K562 (cell line): ENCODE data around the gene REEP2. TPM values are rescaled to one million over a fixed set of nuclear protein-coding genes. Genes with fewer than 3 reads are reported as not detected.

ENCODE experiments used
- CBX2 ChIP-seq: fragments of 200-600 bp; sonication (generic); IDR thresholded peaks from one replicate; pipeline ENCODE4 v1.6.1; 2012; ENCODE audit warnings: mild to moderate bottlenecking, low read length, inconsistent platforms; ENCODE audit not compliant: insufficient read depth, poor library complexity, severe bottlenecking
- CBX3 ChIP-seq, 2 experiments: IDR thresholded peaks; 1 replicate in 1 of 2; 2 replicates in 1 of 2; pipeline ENCODE4 v1.6.1; 2012; ENCODE audit warnings: inconsistent platforms in 2 of 2, low read length in 2 of 2, borderline replicate concordance in 1 of 2, control low read depth in 1 of 2
- CREB1 ChIP-seq, 2 experiments: sonication (generic) in 1 of 2; formaldehyde crosslinking in 1 of 2; IDR thresholded peaks; 2 replicates each; pipeline versions ENCODE4 v1.6.1 to v1.8.0; 2012 to 2022; ENCODE audit warnings: inconsistent platforms in 1 of 2, mild to moderate bottlenecking in 1 of 2, missing genetic modification reagents in 1 of 2, moderate library complexity in 1 of 2
- DPF2 ChIP-seq: fragments of 450-650 bp; IDR thresholded peaks from 2 replicates; pipeline ENCODE4 v1.6.1; 2016
- KLF13 ChIP-seq: fragments of 450-650 bp; IDR thresholded peaks from 2 replicates; pipeline ENCODE4 v1.6.1; 2016; ENCODE audit warnings: missing genetic modification characterization, low read depth, mild to moderate bottlenecking, missing compliant biosample characterization, moderate library complexity, borderline replicate concordance
- MEF2A ChIP-seq: IDR thresholded peaks from 2 replicates; pipeline ENCODE4 v1.6.1; 2011; ENCODE audit warnings: low read depth, mild to moderate bottlenecking, low read length, moderate library complexity; ENCODE audit not compliant: control insufficient read depth
- NFXL1 ChIP-seq: fragments of 450-650 bp; formaldehyde crosslinking; IDR thresholded peaks from 2 replicates; pipeline ENCODE4 v1.4.0; 2021; ENCODE audit warnings: mild to moderate bottlenecking
- PRPF4 ChIP-seq: fragments of 200-400 bp; formaldehyde crosslinking; IDR thresholded peaks from one replicate; pipeline ENCODE4 v1.6.1; 2017; ENCODE audit warnings: low read length, low read depth, mild to moderate bottlenecking; ENCODE audit not compliant: insufficient read depth, poor library complexity, severe bottlenecking
- RBBP5 ChIP-seq: fragments of 200-600 bp; sonication (generic); IDR thresholded peaks from 2 replicates; pipeline ENCODE4 v1.6.1; 2012; ENCODE audit warnings: borderline replicate concordance, mild to moderate bottlenecking, low read length, control low read depth, inconsistent platforms; ENCODE audit not compliant: insufficient read depth, poor library complexity, severe bottlenecking
- RBM15 ChIP-seq: fragments of 200-400 bp; formaldehyde crosslinking; IDR thresholded peaks from 2 replicates; pipeline ENCODE4 v1.6.1; 2018; ENCODE audit warnings: mild to moderate bottlenecking, low read length, moderate library complexity; ENCODE audit not compliant: insufficient read depth
- SMAD3 ChIP-seq: fragments of 450-650 bp; formaldehyde crosslinking; conservative IDR thresholded peaks from 2 replicates; pipeline ENCODE4 v1.4.0; 2020; ENCODE audit warnings: mild to moderate bottlenecking
- SUPT5H ChIP-seq: fragments of 450-650 bp; IDR thresholded peaks from 2 replicates; pipeline ENCODE4 v1.6.1; 2016
- TEAD2 ChIP-seq: fragments of 450-650 bp; IDR thresholded peaks from 2 replicates; pipeline ENCODE4 v1.6.1; 2016; ENCODE audit warnings: missing genetic modification characterization, control low read depth, missing compliant biosample characterization
- TEAD4 ChIP-seq, 2 experiments: sonication (generic) in 1 of 2; formaldehyde crosslinking in 1 of 2; IDR thresholded peaks; 2 replicates each; pipeline versions ENCODE4 v1.6.1 to v1.8.0; 2012 to 2022; ENCODE audit warnings: borderline replicate concordance in 1 of 2, inconsistent platforms in 1 of 2, low read length in 1 of 2, mild to moderate bottlenecking in 1 of 2, missing genetic modification reagents in 1 of 2
- ZNF133 ChIP-seq: fragments of 250-450 bp; sonication (Bioruptor Pico); IDR thresholded peaks from 2 replicates; pipeline ENCODE4 v1.4.0; 2020; ENCODE audit warnings: mild to moderate bottlenecking
- ZNF224 ChIP-seq: sonication (generic); formaldehyde crosslinking; IDR thresholded peaks from 2 replicates; pipeline ENCODE4 v1.8.0; 2022; ENCODE audit warnings: mild to moderate bottlenecking, missing genetic modification reagents
- ZNF24 ChIP-seq: fragments of 450-650 bp; IDR thresholded peaks from 2 replicates; pipeline ENCODE4 v1.6.1; 2016
- ZNF764 ChIP-seq: fragments of 250-450 bp; sonication (Bioruptor Pico); IDR thresholded peaks from 2 replicates; pipeline ENCODE4 v1.4.0; 2020; ENCODE audit warnings: low read depth, mild to moderate bottlenecking, moderate library complexity
- polyA plus RNA-seq, 8 experiments: library from polyadenylated mRNA; depleted of rRNA in 4 of 8; stranded (reverse) in 5 of 8; unstranded in 3 of 8; fragments of >200 nt; fragmentation: Nextera tagmentation in 2 of 8; fragmentation: Illumina TruSeq in 1 of 8; extraction: Ambion mirVana in 2 of 8; extraction: Trizol in 1 of 8; gene quantifications; 2 replicates each; pipeline versions ENCODE4 v1.2.1 to v1.2.3, GENCODE V29; 2011 to 2014; ENCODE audit warnings: inconsistent platforms in 1 of 8, missing spikeins in 1 of 8
- total RNA-seq, 7 experiments: library from RNA; depleted of rRNA in 6 of 7; stranded (reverse); fragments of >200 nt in 6 of 7; fragmentation: Illumina TruSeq in 2 of 7; extraction: Trizol in 2 of 7; gene quantifications; 2 replicates each; pipeline versions ENCODE4 v1.2.1 to v1.2.3, GENCODE V29; 2011 to 2021; ENCODE audit warnings: low replicate concordance in 1 of 7
- TF ChIP-seq, protein P1 (sequence below), 2 experiments: fragments of 450-650 bp; conservative IDR thresholded peaks; 2 replicates each; pipeline ENCODE4 v1.6.1; 2017; ENCODE audit warnings: mild to moderate bottlenecking in 2 of 2, moderate library complexity in 2 of 2
- TF ChIP-seq, protein P2 (sequence below): IDR thresholded peaks from 2 replicates; pipeline ENCODE4 v1.6.1; 2016; ENCODE audit warnings: missing genetic modification characterization, missing compliant biosample characterization
- TF ChIP-seq, protein P3 (sequence below): fragments of 250-450 bp; sonication (Bioruptor Pico); IDR thresholded peaks from 2 replicates; pipeline ENCODE4 v1.8.0; 2022; ENCODE audit warnings: moderate library complexity, mild to moderate bottlenecking, inconsistent platforms
- TF ChIP-seq, protein P4 (sequence below): fragments of 450-650 bp; conservative IDR thresholded peaks from 2 replicates; pipeline ENCODE4 v1.6.1; 2016; ENCODE audit warnings: missing genetic modification characterization, low read depth, mild to moderate bottlenecking, missing compliant biosample characterization, moderate library complexity

Gene REEP2
- total and polyA plus RNA-seq, 9 of the 15 experiments (the other 6 are each of a cell fraction or from before 2014, with no cell fraction given), result 0.03 to 1.1 (median 0.12) TPM; not detected in 1

DNA sequence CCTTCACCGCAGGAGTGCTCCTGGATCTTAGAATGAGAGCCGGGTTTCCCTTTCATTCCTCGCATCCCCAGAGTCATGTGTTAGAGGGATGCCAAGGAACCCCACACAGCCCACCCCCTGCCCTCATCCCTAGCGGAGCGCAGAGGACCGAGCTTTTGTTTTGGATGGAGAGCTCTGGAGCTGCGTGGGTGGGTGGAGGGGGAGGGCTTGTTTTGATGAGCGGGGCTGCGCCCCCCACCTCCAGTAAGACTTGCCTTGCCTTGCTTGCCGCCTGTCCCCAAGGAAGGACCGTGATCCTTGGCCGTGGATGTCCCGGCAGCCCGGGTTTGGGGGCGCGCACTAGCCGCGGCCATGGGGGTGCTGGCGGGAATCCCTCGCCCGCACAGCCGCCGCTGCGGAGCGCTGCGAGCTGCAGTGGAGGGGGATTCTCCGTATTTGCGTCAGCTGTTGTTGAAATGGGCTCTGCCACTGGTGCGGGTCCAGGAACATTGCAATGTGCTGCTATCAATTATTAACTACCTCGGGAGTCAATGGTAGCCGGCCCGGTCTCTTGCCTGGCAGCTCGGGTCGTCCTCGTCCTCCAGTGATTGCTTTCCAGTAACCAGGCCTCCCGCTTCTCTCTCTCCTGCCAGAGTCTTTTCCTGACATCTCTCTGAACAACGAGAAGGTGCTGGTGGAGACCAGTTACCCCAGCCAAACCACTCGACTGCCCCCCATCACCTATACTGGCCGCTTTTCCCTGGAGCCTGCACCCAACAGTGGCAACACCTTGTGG is 27.5 kb downstream of the REEP2 start (continued):
- TF ChIP-seq RBBP5, result peak; percentile 41
- peak; percentile 1; the same call in 1 of the 2 replicates for TF ChIP-seq MEF2A
- TF ChIP-seq, protein P1, sequence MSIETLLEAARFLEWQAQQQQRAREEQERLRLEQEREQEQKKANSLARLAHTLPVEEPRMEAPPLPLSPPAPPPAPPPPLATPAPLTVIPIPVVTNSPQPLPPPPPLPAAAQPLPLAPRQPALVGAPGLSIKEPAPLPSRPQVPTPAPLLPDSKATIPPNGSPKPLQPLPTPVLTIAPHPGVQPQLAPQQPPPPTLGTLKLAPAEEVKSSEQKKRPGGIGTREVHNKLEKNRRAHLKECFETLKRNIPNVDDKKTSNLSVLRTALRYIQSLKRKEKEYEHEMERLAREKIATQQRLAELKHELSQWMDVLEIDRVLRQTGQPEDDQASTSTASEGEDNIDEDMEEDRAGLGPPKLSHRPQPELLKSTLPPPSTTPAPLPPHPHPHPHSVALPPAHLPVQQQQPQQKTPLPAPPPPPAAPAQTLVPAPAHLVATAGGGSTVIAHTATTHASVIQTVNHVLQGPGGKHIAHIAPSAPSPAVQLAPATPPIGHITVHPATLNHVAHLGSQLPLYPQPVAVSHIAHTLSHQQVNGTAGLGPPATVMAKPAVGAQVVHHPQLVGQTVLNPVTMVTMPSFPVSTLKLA (conservative IDR thresholded peaks at IDR 0.05), result no peak
- TF ChIP-seq DPF2, result no peak
- no peak for TF ChIP-seq SMAD3 (CRISPR knock-in tag)
- no peak for TF ChIP-seq ZNF24
- no peak for TF ChIP-seq ZNF133
- peak; percentile 29; the same call in 1 of the 2 replicates for TF ChIP-seq CREB1 (IDR thresholded peaks at IDR 0.05)
- TF ChIP-seq CREB1 (CRISPR knock-in tag; IDR thresholded peaks at IDR 0.05), result no peak; the same call in 1 of the 2 replicates
- no peak for TF ChIP-seq NFXL1 (CRISPR knock-in tag)
- peak; percentile 94 for TF ChIP-seq SUPT5H
- no peak for TF ChIP-seq TEAD2 (tag)
- peak; percentile 91 for TF ChIP-seq PRPF4
- no peak for TF ChIP-seq CBX2
- TF ChIP-seq CBX3 (IDR thresholded peaks at IDR 0.05; ENCODE audit: borderline replicate concordance in 1 of 2, low read length in 2 of 2), result 0 out of 3 replicates have a peak, but pooled peaks of 1 of the 2 experiments have one; percentile 10
- TF ChIP-seq, protein P2, sequence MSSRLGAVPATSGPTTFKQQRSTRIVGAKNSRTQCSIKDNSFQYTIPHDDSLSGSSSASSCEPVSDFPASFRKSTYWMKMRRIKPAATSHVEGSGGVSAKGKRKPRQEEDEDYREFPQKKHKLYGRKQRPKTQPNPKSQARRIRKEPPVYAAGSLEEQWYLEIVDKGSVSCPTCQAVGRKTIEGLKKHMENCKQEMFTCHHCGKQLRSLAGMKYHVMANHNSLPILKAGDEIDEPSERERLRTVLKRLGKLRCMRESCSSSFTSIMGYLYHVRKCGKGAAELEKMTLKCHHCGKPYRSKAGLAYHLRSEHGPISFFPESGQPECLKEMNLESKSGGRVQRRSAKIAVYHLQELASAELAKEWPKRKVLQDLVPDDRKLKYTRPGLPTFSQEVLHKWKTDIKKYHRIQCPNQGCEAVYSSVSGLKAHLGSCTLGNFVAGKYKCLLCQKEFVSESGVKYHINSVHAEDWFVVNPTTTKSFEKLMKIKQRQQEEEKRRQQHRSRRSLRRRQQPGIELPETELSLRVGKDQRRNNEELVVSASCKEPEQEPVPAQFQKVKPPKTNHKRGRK (tag), result no peak
- TF ChIP-seq, protein P3, sequence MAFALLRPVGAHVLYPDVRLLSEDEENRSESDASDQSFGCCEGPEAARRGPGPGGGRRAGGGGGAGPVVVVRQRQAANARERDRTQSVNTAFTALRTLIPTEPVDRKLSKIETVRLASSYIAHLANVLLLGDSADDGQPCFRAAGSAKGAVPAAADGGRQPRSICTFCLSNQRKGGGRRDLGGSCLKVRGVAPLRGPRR, result no peak
- TF ChIP-seq RBM15, result peak; percentile 87; the same call in 1 of the 2 replicates
- no peak; the same call in 1 of the 2 replicates for TF ChIP-seq TEAD4 (IDR thresholded peaks at IDR 0.05; ENCODE audit: low read length)
- TF ChIP-seq TEAD4 (CRISPR knock-in tag; IDR thresholded peaks at IDR 0.05; ENCODE audit: borderline replicate concordance), result 0 out of 2 replicates have a peak, but pooled peaks have one; percentile 16
- TF ChIP-seq ZNF224 (CRISPR knock-in tag), result 0 out of 2 replicates have a peak, but pooled peaks have one; percentile 51
- TF ChIP-seq ZNF764 (CRISPR knock-in tag), result no peak
- no peak for TF ChIP-seq KLF13 (tag)
- TF ChIP-seq, protein P4, sequence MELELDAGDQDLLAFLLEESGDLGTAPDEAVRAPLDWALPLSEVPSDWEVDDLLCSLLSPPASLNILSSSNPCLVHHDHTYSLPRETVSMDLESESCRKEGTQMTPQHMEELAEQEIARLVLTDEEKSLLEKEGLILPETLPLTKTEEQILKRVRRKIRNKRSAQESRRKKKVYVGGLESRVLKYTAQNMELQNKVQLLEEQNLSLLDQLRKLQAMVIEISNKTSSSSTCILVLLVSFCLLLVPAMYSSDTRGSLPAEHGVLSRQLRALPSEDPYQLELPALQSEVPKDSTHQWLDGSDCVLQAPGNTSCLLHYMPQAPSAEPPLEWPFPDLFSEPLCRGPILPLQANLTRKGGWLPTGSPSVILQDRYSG (tag), result no peak
